ENCODE data around the gene M1AP.

DNA sequence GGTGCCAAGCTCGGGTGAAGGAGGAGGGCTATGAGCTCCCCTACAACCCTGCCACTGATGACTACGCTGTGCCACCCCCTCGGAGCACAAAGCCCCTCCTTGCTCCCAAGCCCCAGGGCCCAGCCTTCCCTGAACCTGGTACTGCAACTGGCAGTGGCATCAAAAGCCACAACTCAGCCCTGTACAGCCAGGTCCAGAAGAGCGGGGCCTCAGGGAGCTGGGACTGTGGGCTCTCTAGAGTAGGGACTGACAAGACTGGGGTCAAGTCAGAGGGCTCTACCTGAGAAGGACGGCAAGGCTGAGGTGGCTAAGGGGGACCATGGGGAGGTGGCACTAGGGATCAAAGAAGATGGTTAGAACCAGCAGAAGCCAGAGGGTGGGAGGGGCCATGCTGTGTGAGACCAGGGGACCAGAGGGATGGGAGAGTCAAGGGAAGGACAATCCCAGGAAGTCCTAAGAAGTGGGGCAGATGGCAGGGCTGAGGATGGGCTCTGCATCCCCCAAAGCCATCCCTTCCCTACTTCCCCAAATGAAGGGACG is 91.2 kb downstream of the M1AP start:
- TF ChIP-seq CTCF (IDR thresholded peaks at IDR 0.05; ENCODE audit: low read depth, low read length, poor library complexity, severe bottlenecking) (no peak), EZH2phosphoT487 (IDR thresholded peaks at IDR 0.05; ENCODE audit: borderline replicate concordance, low read length) (no peak)
